Karpas-422 (cell line): ENCODE data around the gene WASHC4. TPM values are rescaled to one million over a fixed set of nuclear protein-coding genes. Genes with fewer than 3 reads are reported as not detected.

ENCODE experiments used
- DNase-seq: peaks from one replicate; pipeline ENCODE4 v3.0.0-alpha.2; 2015
- H2AFZ ChIP-seq: fragments of 200-600 bp; sonication (generic); 2 replicates; pipeline ENCODE4 v1.6.1; 2014; ENCODE audit warnings: antibody characterized with exemption, low read length, mixed read lengths
- H3K27ac ChIP-seq: fragments of 200-600 bp; sonication (generic); 2 replicates; pipeline ENCODE4 v1.5.1; 2014; ENCODE audit warnings: mild to moderate bottlenecking, low read length, moderate library complexity
- H3K27me3 ChIP-seq: fragments of 200-600 bp; sonication (generic); 2 replicates; pipeline ENCODE4 v1.6.1; 2014; ENCODE audit warnings: low read length, mixed read lengths
- H3K36me3 ChIP-seq: fragments of 200-600 bp; sonication (generic); 2 replicates; pipeline ENCODE4 v1.6.1; 2014; ENCODE audit warnings: low read length, mixed read lengths; ENCODE audit not compliant: insufficient read depth
- H3K4me1 ChIP-seq: fragments of 200-600 bp; sonication (generic); 2 replicates; pipeline ENCODE4 v1.6.1; 2014; ENCODE audit warnings: mild to moderate bottlenecking, low read length, mixed read lengths
- H3K4me2 ChIP-seq: fragments of 200-600 bp; sonication (generic); 2 replicates; pipeline ENCODE4 v1.6.1; 2014; ENCODE audit warnings: low read length, low read depth, mild to moderate bottlenecking; ENCODE audit not compliant: poor library complexity, severe bottlenecking
- H3K4me3 ChIP-seq: fragments of 200-600 bp; sonication (generic); 2 replicates; pipeline ENCODE4 v1.5.1; 2014; ENCODE audit warnings: mild to moderate bottlenecking, antibody characterized with exemption, low read length, mixed read lengths
- H3K79me2 ChIP-seq: fragments of 200-600 bp; sonication (generic); 2 replicates; pipeline ENCODE4 v1.6.1; 2014; ENCODE audit warnings: mild to moderate bottlenecking, low read length, mixed read lengths
- H3K9ac ChIP-seq: fragments of 200-600 bp; sonication (generic); 2 replicates; pipeline ENCODE4 v1.6.0; 2014; ENCODE audit warnings: low read length
- H3K9me2 ChIP-seq: fragments of 200-600 bp; sonication (generic), shearing (Covaris generic); replicated peaks from 2 replicates; pipeline ENCODE4 v1.6.0; 2014; ENCODE audit warnings: mild to moderate bottlenecking, low read length, moderate library complexity; ENCODE audit not compliant: insufficient read depth
- H3K9me3 ChIP-seq: fragments of 300-700, 200-600 bp; sonication (generic); 2 replicates; pipeline ENCODE4 v1.6.1; 2014; ENCODE audit warnings: low read length, mixed read lengths
- H4K20me1 ChIP-seq: fragments of 200-600 bp; sonication (generic); 2 replicates; pipeline ENCODE4 v1.6.1; 2014; ENCODE audit warnings: mild to moderate bottlenecking, antibody characterized with exemption, low read length, low read depth; ENCODE audit not compliant: insufficient read depth
- total RNA-seq: library from RNA; depleted of rRNA; stranded (reverse); fragments of >200 nt; shearing (Covaris generic); gene quantifications from 2 replicates; pipeline ENCODE4 v1.2.3, GENCODE V29; 2014; ENCODE audit warnings: low replicate concordance

Gene WASHC4
- total RNA-seq, 1 experiment from 2014 or later, result 93.0 TPM

GRCh38 chr12:105072888-105073488 lies 34.5 kb upstream of the WASHC4 start:
- no peak overlapping the region for H3K9ac ChIP-seq
- H3K27ac ChIP-seq, result no peak overlapping the region
- H3K9me3 ChIP-seq, result no peaks in the 10 kb centered on the region
- no peaks in the 10 kb centered on the region for H3K79me2 ChIP-seq
- peak overlapping the region; percentile 10 for H3K4me2 ChIP-seq
- H3K4me3 ChIP-seq, result no peak overlapping the region
- no peaks in the 10 kb centered on the region for H3K36me3 ChIP-seq
- no peak overlapping the region for H2AFZ ChIP-seq
- peaks cover 20% of the 10 kb centered on the region for H3K4me1 ChIP-seq
- H4K20me1 ChIP-seq, result no peaks in the 10 kb centered on the region
- H3K9me2 ChIP-seq, result no peaks in the 10 kb centered on the region
- peak; percentile 73 for DNase-seq
- H3K27me3 ChIP-seq, result no peaks in the 10 kb centered on the region

GRCh38 chr12:105076098-105076497 lies 31.4 kb upstream of the WASHC4 start:
- no peak overlapping the region for H3K4me2 ChIP-seq
- peaks cover 14% of the 10 kb centered on the region for H3K4me1 ChIP-seq
- H3K9me2 ChIP-seq, result no peaks in the 10 kb centered on the region
- no peaks in the 10 kb centered on the region for H4K20me1 ChIP-seq
- H3K27me3 ChIP-seq, result no peaks in the 10 kb centered on the region
- H2AFZ ChIP-seq, result no peak overlapping the region
- no peaks in the 10 kb centered on the region for H3K9me3 ChIP-seq
- H3K36me3 ChIP-seq, result no peaks in the 10 kb centered on the region
- DNase-seq, result no peak
- no peaks in the 10 kb centered on the region for H3K79me2 ChIP-seq
- H3K27ac ChIP-seq, result no peak overlapping the region
- no peak overlapping the region for H3K9ac ChIP-seq
- H3K4me3 ChIP-seq, result no peak overlapping the region

GRCh38 chr12:105076913-105077312 lies 30.6 kb upstream of the WASHC4 start:
- no peaks in the 10 kb centered on the region for H3K9me2 ChIP-seq
- H3K4me3 ChIP-seq, result no peak overlapping the region
- no peaks in the 10 kb centered on the region for H4K20me1 ChIP-seq
- no peak overlapping the region for H3K4me2 ChIP-seq
- no peaks in the 10 kb centered on the region for H3K9me3 ChIP-seq
- H3K27ac ChIP-seq, result no peak overlapping the region
- no peaks in the 10 kb centered on the region for H3K79me2 ChIP-seq
- H3K36me3 ChIP-seq, result no peaks in the 10 kb centered on the region
- no peaks in the 10 kb centered on the region for H3K27me3 ChIP-seq
- H3K9ac ChIP-seq, result no peak overlapping the region
- no peak for DNase-seq
- H2AFZ ChIP-seq, result no peak overlapping the region
- peaks cover 14% of the 10 kb centered on the region for H3K4me1 ChIP-seq

GRCh38 chr12:105077435-105077834 lies 30.1 kb upstream of the WASHC4 start:
- Histone ChIP-seq H3K4me3 (no peak overlapping the region), H3K9me2 (no peaks in the 10 kb centered on the region), H3K36me3 (no peaks in the 10 kb centered on the region), H3K27me3 (no peaks in the 10 kb centered on the region), H3K4me2 (no peak overlapping the region), H3K4me1 (peaks cover 11% of the 10 kb centered on the region), H2AFZ (no peak overlapping the region), H3K27ac (no peak overlapping the region), H3K9me3 (no peaks in the 10 kb centered on the region), H3K79me2 (no peaks in the 10 kb centered on the region), H3K9ac (no peak overlapping the region), H4K20me1 (no peaks in the 10 kb centered on the region)
- no peak for DNase-seq

GRCh38 chr12:105078712-105079570 lies 28.6 kb upstream of the WASHC4 start:
- Histone ChIP-seq H3K27me3 (no peaks in the 10 kb centered on the region), H3K27ac (no peak overlapping the region), H2AFZ (no peak overlapping the region), H4K20me1 (no peaks in the 10 kb centered on the region), H3K4me1 (no peaks in the 10 kb centered on the region), H3K9me2 (no peaks in the 10 kb centered on the region), H3K36me3 (no peaks in the 10 kb centered on the region), H3K79me2 (no peaks in the 10 kb centered on the region), H3K9ac (no peak overlapping the region), H3K9me3 (no peaks in the 10 kb centered on the region), H3K4me3 (no peak overlapping the region), H3K4me2 (no peak overlapping the region)
- no peak for DNase-seq

GRCh38 chr12:105083031-105083430 lies 24.5 kb upstream of the WASHC4 start:
- Histone ChIP-seq H3K4me3 (no peak overlapping the region), H3K79me2 (no peaks in the 10 kb centered on the region), H3K27ac (no peak overlapping the region), H3K9me2 (no peaks in the 10 kb centered on the region), H3K36me3 (no peaks in the 10 kb centered on the region), H3K4me1 (no peaks in the 10 kb centered on the region), H3K27me3 (no peaks in the 10 kb centered on the region), H3K9me3 (no peaks in the 10 kb centered on the region), H2AFZ (no peak overlapping the region), H3K4me2 (no peak overlapping the region), H4K20me1 (no peaks in the 10 kb centered on the region), H3K9ac (no peak overlapping the region)
- no peak for DNase-seq

GRCh38 chr12:105083551-105084105 lies 23.9 kb upstream of the WASHC4 start:
- H3K4me1 ChIP-seq, result no peaks in the 10 kb centered on the region
- no peak for DNase-seq
- no peak overlapping the region for H2AFZ ChIP-seq
- H4K20me1 ChIP-seq, result no peaks in the 10 kb centered on the region
- H3K4me2 ChIP-seq, result no peak overlapping the region
- H3K36me3 ChIP-seq, result no peaks in the 10 kb centered on the region
- no peaks in the 10 kb centered on the region for H3K9me2 ChIP-seq
- H3K9me3 ChIP-seq, result no peaks in the 10 kb centered on the region
- no peak overlapping the region for H3K4me3 ChIP-seq
- H3K27me3 ChIP-seq, result no peaks in the 10 kb centered on the region
- no peaks in the 10 kb centered on the region for H3K79me2 ChIP-seq
- H3K27ac ChIP-seq, result no peak overlapping the region
- H3K9ac ChIP-seq, result no peak overlapping the region
